Brain microvascular endothelial cell (primary cell): ENCODE results near the gene SLC36A3.

Experiments used
- DNase-seq: peaks from one replicate; pipeline ENCODE4 v3.0.0-alpha.2; 2020
- H3K27ac ChIP-seq: fragments of 250-450 bp; sonication (Bioruptor Pico); 2 replicates; pipeline ENCODE4 v1.5.1; 2020; ENCODE audit warnings: mild to moderate bottlenecking, moderate library complexity
- H3K27me3 ChIP-seq: fragments of 250-450 bp; sonication (Bioruptor Pico); replicated peaks from 2 replicates; pipeline ENCODE4 v1.5.1; 2020; ENCODE audit warnings: mild to moderate bottlenecking
- H3K36me3 ChIP-seq: fragments of 250-450 bp; sonication (Bioruptor Pico); replicated peaks from 2 replicates; pipeline ENCODE4 v1.5.1; 2020; ENCODE audit warnings: mild to moderate bottlenecking
- H3K4me3 ChIP-seq: 2 replicates; pipeline ENCODE4 v1.5.1; 2011; ENCODE audit warnings: low read depth, mild to moderate bottlenecking, control low read depth, low read length, moderate library complexity
- CTCF ChIP-seq: IDR thresholded peaks from 2 replicates; pipeline ENCODE4 v1.5.1; 2011; ENCODE audit warnings: low read depth, mild to moderate bottlenecking, moderate library complexity, low read length, control low read depth, inconsistent platforms; ENCODE audit errors: missing control alignments
- in situ Hi-C: cut with HindIII; loops from 2 replicates; pipeline ENCODE4 v1.10.0; 2017; ENCODE audit warnings: low sequenced_read_pairs, low pct_ligation_motif_present

Gene SLC36A3

GRCh38 chr5:151270599-151270998 lies 33.0 kb downstream of the SLC36A3 start:
- Histone ChIP-seq H3K4me3 (no peak overlapping the region), H3K27ac (no peak overlapping the region), H3K27me3 (no peaks in the 10 kb centered on the region), H3K36me3 (no peaks in the 10 kb centered on the region)
- TF ChIP-seq CTCF: no peak
- in situ Hi-C loops: no loop called here
- peak; percentile 81 for DNase-seq

GRCh38 chr5:151267491-151268260 lies 35.9 kb downstream of the SLC36A3 start:
- H3K27me3 ChIP-seq: no peaks in the 10 kb centered on the region
- in situ Hi-C loops: no loop called here
- DNase-seq: no peak
- no peak overlapping the region for H3K4me3 ChIP-seq
- no peaks in the 10 kb centered on the region for H3K36me3 ChIP-seq
- no peak overlapping the region for H3K27ac ChIP-seq
- TF ChIP-seq CTCF: no peak

- DNase-seq: peak; percentile 17
- TF ChIP-seq CTCF: peak; percentile 19
- Histone ChIP-seq H3K4me3 (no peak overlapping the region), H3K36me3 (no peaks in the 10 kb centered on the region), H3K27me3 (no peaks in the 10 kb centered on the region), H3K27ac (no peak overlapping the region)
- in situ Hi-C loops: no loop called here
Measured at GRCh38 chr5:151264113-151264512, 39.5 kb downstream of the SLC36A3 start.

GRCh38 chr5:151262532-151262931 lies 41.0 kb downstream of the SLC36A3 start:
- in situ Hi-C loops: no loop called here
- Histone ChIP-seq H3K27ac (no peak overlapping the region), H3K36me3 (no peaks in the 10 kb centered on the region)

GRCh38 chr5:151259931-151260330 lies 43.6 kb downstream of the SLC36A3 start:
- H3K36me3 ChIP-seq: no peaks in the 10 kb centered on the region
- no peak for TF ChIP-seq CTCF
- no peaks in the 10 kb centered on the region for H3K27me3 ChIP-seq
- H3K27ac ChIP-seq: no peak overlapping the region
- no peak overlapping the region for H3K4me3 ChIP-seq
- no peak for DNase-seq
- in situ Hi-C loops: no loop called here

More at GRCh38 chr5:151262532-151262931, 41.0 kb downstream of the SLC36A3 start:
- H3K4me3 ChIP-seq: no peak overlapping the region
- H3K27me3 ChIP-seq: no peaks in the 10 kb centered on the region
- TF ChIP-seq CTCF: no peak
- DNase-seq: no peak

GRCh38 chr5:151258816-151259215 lies 44.8 kb downstream of the SLC36A3 start:
- H3K27me3 ChIP-seq: no peaks in the 10 kb centered on the region
- no peaks in the 10 kb centered on the region for H3K36me3 ChIP-seq
- no peak overlapping the region for H3K4me3 ChIP-seq
- no peak overlapping the region for H3K27ac ChIP-seq
- in situ Hi-C loops: no loop called here
- TF ChIP-seq CTCF: no peak
- DNase-seq: no peak
